ENCODE data around the gene FLG2.

Gene FLG2

GRCh38 chr1:152367436-152367835 lies 7.6 kb upstream of the FLG2 start:
- H3K79me2 ChIP-seq (ENCODE audit: control insufficient read depth, insufficient read depth, low read length, unreplicated experiment) = no peaks in the 10 kb centered on the region
- no peaks in the 10 kb centered on the region for H3K4me1 ChIP-seq (ENCODE audit: control insufficient read depth, insufficient read depth, low read length, unreplicated experiment)
- H3K27ac ChIP-seq (ENCODE audit: low read depth, low read length) = no peak overlapping the region
- H3K36me3 ChIP-seq (ENCODE audit: insufficient read depth, low read length) = no peaks in the 10 kb centered on the region
- H3K4me3 ChIP-seq (ENCODE audit: low read depth, low read length) = no peak overlapping the region
- no peaks in the 10 kb centered on the region; the same call in 1 of the 2 replicates for H3K27me3 ChIP-seq (ENCODE audit: insufficient read depth, low read length)
- no peak overlapping the region for H2AFZ ChIP-seq (ENCODE audit: low read length, unreplicated experiment)

- Histone ChIP-seq H3K27me3 (ENCODE audit: insufficient read depth, low read length) (no peaks in the 10 kb centered on the region), H3K4me1 (ENCODE audit: control insufficient read depth, insufficient read depth, low read length, unreplicated experiment) (no peaks in the 10 kb centered on the region), H3K27ac (ENCODE audit: low read depth, low read length) (no peak overlapping the region), H3K36me3 (ENCODE audit: insufficient read depth, low read length) (no peaks in the 10 kb centered on the region), H3K79me2 (ENCODE audit: control insufficient read depth, insufficient read depth, low read length, unreplicated experiment) (no peaks in the 10 kb centered on the region), H2AFZ (ENCODE audit: low read length, unreplicated experiment) (no peak overlapping the region), H3K4me3 (ENCODE audit: low read depth, low read length) (no peak overlapping the region)
Measured at GRCh38 chr1:152356736-152357135, 3.1 kb downstream of the FLG2 start.

GRCh38 chr1:152349611-152350010 lies 10.2 kb downstream of the FLG2 start:
- H3K36me3 ChIP-seq (ENCODE audit: insufficient read depth, low read length) = no peaks in the 10 kb centered on the region
- no peak overlapping the region for H3K27ac ChIP-seq (ENCODE audit: low read depth, low read length)
- no peaks in the 10 kb centered on the region; the same call in 1 of the 2 replicates for H3K27me3 ChIP-seq (ENCODE audit: insufficient read depth, low read length)
- no peak overlapping the region for H3K4me3 ChIP-seq (ENCODE audit: low read depth, low read length)
- H3K79me2 ChIP-seq (ENCODE audit: control insufficient read depth, insufficient read depth, low read length, unreplicated experiment) = no peaks in the 10 kb centered on the region
- no peaks in the 10 kb centered on the region for H3K4me1 ChIP-seq (ENCODE audit: control insufficient read depth, insufficient read depth, low read length, unreplicated experiment)
- no peak overlapping the region for H2AFZ ChIP-seq (ENCODE audit: low read length, unreplicated experiment)

GRCh38 chr1:152348447-152348846 lies 11.4 kb downstream of the FLG2 start:
- Histone ChIP-seq H3K4me3 (ENCODE audit: low read depth, low read length) (no peak overlapping the region), H2AFZ (ENCODE audit: low read length, unreplicated experiment) (no peak overlapping the region), H3K4me1 (ENCODE audit: control insufficient read depth, insufficient read depth, low read length, unreplicated experiment) (no peaks in the 10 kb centered on the region), H3K27ac (ENCODE audit: low read depth, low read length) (no peak overlapping the region), H3K79me2 (ENCODE audit: control insufficient read depth, insufficient read depth, low read length, unreplicated experiment) (no peaks in the 10 kb centered on the region), H3K36me3 (ENCODE audit: insufficient read depth, low read length) (no peaks in the 10 kb centered on the region), H3K27me3 (ENCODE audit: insufficient read depth, low read length) (no peaks in the 10 kb centered on the region; the same call in 1 of the 2 replicates)

GRCh38 chr1:152347116-152347728 lies 12.6 kb downstream of the FLG2 start:
- no peak overlapping the region for H3K4me3 ChIP-seq (ENCODE audit: low read depth, low read length)
- no peak overlapping the region for H3K27ac ChIP-seq (ENCODE audit: low read depth, low read length)
- H3K27me3 ChIP-seq (ENCODE audit: insufficient read depth, low read length) = no peaks in the 10 kb centered on the region; the same call in 1 of the 2 replicates
- H3K4me1 ChIP-seq (ENCODE audit: control insufficient read depth, insufficient read depth, low read length, unreplicated experiment) = no peaks in the 10 kb centered on the region
- H3K79me2 ChIP-seq (ENCODE audit: control insufficient read depth, insufficient read depth, low read length, unreplicated experiment) = no peaks in the 10 kb centered on the region
- no peak overlapping the region for H2AFZ ChIP-seq (ENCODE audit: low read length, unreplicated experiment)
- no peaks in the 10 kb centered on the region for H3K36me3 ChIP-seq (ENCODE audit: insufficient read depth, low read length)

- Histone ChIP-seq H3K4me1 (ENCODE audit: control insufficient read depth, insufficient read depth, low read length, unreplicated experiment) (no peaks in the 10 kb centered on the region), H3K4me3 (ENCODE audit: low read depth, low read length) (no peak overlapping the region)
Measured at GRCh38 chr1:152344438-152344837, 15.4 kb downstream of the FLG2 start.

GRCh38 chr1:152343006-152343405 lies 16.8 kb downstream of the FLG2 start:
- Histone ChIP-seq H3K27me3 (ENCODE audit: insufficient read depth, low read length) (no peaks in the 10 kb centered on the region; the same call in 1 of the 2 replicates), H3K79me2 (ENCODE audit: control insufficient read depth, insufficient read depth, low read length, unreplicated experiment) (no peaks in the 10 kb centered on the region), H3K4me3 (ENCODE audit: low read depth, low read length) (no peak overlapping the region), H3K27ac (ENCODE audit: low read depth, low read length) (no peak overlapping the region), H2AFZ (ENCODE audit: low read length, unreplicated experiment) (no peak overlapping the region), H3K4me1 (ENCODE audit: control insufficient read depth, insufficient read depth, low read length, unreplicated experiment) (no peaks in the 10 kb centered on the region), H3K36me3 (ENCODE audit: insufficient read depth, low read length) (no peaks in the 10 kb centered on the region)

More at GRCh38 chr1:152344438-152344837, 15.4 kb downstream of the FLG2 start:
- Histone ChIP-seq H3K27ac (ENCODE audit: low read depth, low read length) (no peak overlapping the region), H3K27me3 (ENCODE audit: insufficient read depth, low read length) (no peaks in the 10 kb centered on the region; the same call in 1 of the 2 replicates), H3K36me3 (ENCODE audit: insufficient read depth, low read length) (no peaks in the 10 kb centered on the region), H3K79me2 (ENCODE audit: control insufficient read depth, insufficient read depth, low read length, unreplicated experiment) (no peaks in the 10 kb centered on the region), H2AFZ (ENCODE audit: low read length, unreplicated experiment) (no peak overlapping the region)

GRCh38 chr1:152335399-152335798 lies 24.4 kb downstream of the FLG2 start:
- Histone ChIP-seq H3K27ac (ENCODE audit: low read depth, low read length) (no peak overlapping the region), H3K79me2 (ENCODE audit: control insufficient read depth, insufficient read depth, low read length, unreplicated experiment) (no peaks in the 10 kb centered on the region), H2AFZ (ENCODE audit: low read length, unreplicated experiment) (no peak overlapping the region), H3K27me3 (ENCODE audit: insufficient read depth, low read length) (no peaks in the 10 kb centered on the region), H3K36me3 (ENCODE audit: insufficient read depth, low read length) (no peaks in the 10 kb centered on the region), H3K4me3 (ENCODE audit: low read depth, low read length) (no peak overlapping the region), H3K4me1 (ENCODE audit: control insufficient read depth, insufficient read depth, low read length, unreplicated experiment) (no peaks in the 10 kb centered on the region)

- H2AFZ ChIP-seq (ENCODE audit: low read length, unreplicated experiment) = no peak overlapping the region
- H3K36me3 ChIP-seq (ENCODE audit: insufficient read depth, low read length) = no peaks in the 10 kb centered on the region
- H3K79me2 ChIP-seq (ENCODE audit: control insufficient read depth, insufficient read depth, low read length, unreplicated experiment) = no peaks in the 10 kb centered on the region
- H3K27me3 ChIP-seq (ENCODE audit: insufficient read depth, low read length) = no peaks in the 10 kb centered on the region
- H3K4me1 ChIP-seq (ENCODE audit: control insufficient read depth, insufficient read depth, low read length, unreplicated experiment) = no peaks in the 10 kb centered on the region
- H3K4me3 ChIP-seq (ENCODE audit: low read depth, low read length) = no peak overlapping the region
- H3K27ac ChIP-seq (ENCODE audit: low read depth, low read length) = no peak overlapping the region
Measured at GRCh38 chr1:152328801-152329391, 30.9 kb downstream of the FLG2 start.

- Histone ChIP-seq H2AFZ (ENCODE audit: low read length, unreplicated experiment) (no peak within 1 kb of the TSS), H3K79me2 (ENCODE audit: control insufficient read depth, insufficient read depth, low read length, unreplicated experiment) (no peaks in the 10 kb centered on the region), H3K4me1 (ENCODE audit: control insufficient read depth, insufficient read depth, low read length, unreplicated experiment) (no peaks in the 10 kb centered on the region)
Measured at GRCh38 chr1:152325111-152325510, 34.7 kb downstream of the FLG2 start, which contains the start of gene FLG. FLG (minus strand) TSS chr1:152325239; CDS start chr1:152315456, 9,783 bp downstream.

GRCh38 chr1:152313970-152314369 lies 45.8 kb downstream of the FLG2 start:
- no peak overlapping the region for H2AFZ ChIP-seq (ENCODE audit: low read length, unreplicated experiment)
- H3K4me3 ChIP-seq (ENCODE audit: low read depth, low read length) = no peak overlapping the region
- H3K79me2 ChIP-seq (ENCODE audit: control insufficient read depth, insufficient read depth, low read length, unreplicated experiment) = no peaks in the 10 kb centered on the region
- no peaks in the 10 kb centered on the region for H3K4me1 ChIP-seq (ENCODE audit: control insufficient read depth, insufficient read depth, low read length, unreplicated experiment)
- no peak overlapping the region for H3K27ac ChIP-seq (ENCODE audit: low read depth, low read length)
- H3K27me3 ChIP-seq (ENCODE audit: insufficient read depth, low read length) = no peaks in the 10 kb centered on the region
- H3K36me3 ChIP-seq (ENCODE audit: insufficient read depth, low read length) = no peaks in the 10 kb centered on the region

More at GRCh38 chr1:152325111-152325510, 34.7 kb downstream of the FLG2 start, which contains the start of gene FLG:
- no peaks in the 10 kb centered on the region for H3K36me3 ChIP-seq (ENCODE audit: insufficient read depth, low read length)
- no peak within 1 kb of the TSS for H3K4me3 ChIP-seq (ENCODE audit: low read depth, low read length)
- no peaks in the 10 kb centered on the region for H3K27me3 ChIP-seq (ENCODE audit: insufficient read depth, low read length)
- no peak within 1 kb of the TSS for H3K27ac ChIP-seq (ENCODE audit: low read depth, low read length)

All from ACC112 (cell line).